ENCODE results near the gene MUC5AC. TPM values are rescaled to one million over a fixed set of nuclear protein-coding genes. Genes with fewer than 3 reads are reported as not detected.

The MUC5AC gene
- total RNA-seq, 1 donor from 2014 or later: 1.4 TPM

DNA sequence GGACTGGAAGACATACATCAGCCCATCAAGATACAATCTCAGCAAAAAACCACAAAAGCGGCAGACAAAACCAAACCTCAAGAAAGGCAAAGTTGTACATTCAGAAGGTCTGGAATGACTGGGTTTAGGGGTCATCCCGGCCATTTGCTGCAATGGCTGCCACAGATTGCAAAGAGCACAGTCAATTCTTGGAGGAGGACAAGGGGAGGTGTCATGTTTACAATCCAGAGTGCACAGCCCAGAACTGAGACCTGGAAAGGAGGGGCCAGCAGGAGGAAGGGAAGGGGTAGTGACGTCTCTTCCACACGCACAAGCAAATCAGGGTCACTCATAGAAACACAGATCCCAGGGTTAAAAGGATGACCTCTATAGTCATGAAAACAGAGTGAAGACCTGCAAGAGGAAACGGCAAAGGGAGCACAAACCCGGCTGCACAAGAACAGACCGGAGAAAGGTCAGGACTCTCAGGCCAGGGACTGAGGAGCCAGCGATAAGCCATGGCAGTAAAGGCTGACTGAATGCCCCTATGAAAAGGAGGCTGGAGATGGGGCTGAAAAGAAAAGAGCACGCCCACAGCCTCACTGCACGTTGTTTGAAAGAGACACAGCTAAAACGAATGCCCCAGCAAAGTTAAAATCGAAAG lies 18.2 kb upstream of the MUC5AC start:
- H3K9me3 Mint-ChIP-seq: peaks cover 45% of the 10 kb centered on the region
- peak overlapping the region; percentile 10 for H3K4me3 Mint-ChIP-seq
- TF ChIP-seq, protein P1, sequence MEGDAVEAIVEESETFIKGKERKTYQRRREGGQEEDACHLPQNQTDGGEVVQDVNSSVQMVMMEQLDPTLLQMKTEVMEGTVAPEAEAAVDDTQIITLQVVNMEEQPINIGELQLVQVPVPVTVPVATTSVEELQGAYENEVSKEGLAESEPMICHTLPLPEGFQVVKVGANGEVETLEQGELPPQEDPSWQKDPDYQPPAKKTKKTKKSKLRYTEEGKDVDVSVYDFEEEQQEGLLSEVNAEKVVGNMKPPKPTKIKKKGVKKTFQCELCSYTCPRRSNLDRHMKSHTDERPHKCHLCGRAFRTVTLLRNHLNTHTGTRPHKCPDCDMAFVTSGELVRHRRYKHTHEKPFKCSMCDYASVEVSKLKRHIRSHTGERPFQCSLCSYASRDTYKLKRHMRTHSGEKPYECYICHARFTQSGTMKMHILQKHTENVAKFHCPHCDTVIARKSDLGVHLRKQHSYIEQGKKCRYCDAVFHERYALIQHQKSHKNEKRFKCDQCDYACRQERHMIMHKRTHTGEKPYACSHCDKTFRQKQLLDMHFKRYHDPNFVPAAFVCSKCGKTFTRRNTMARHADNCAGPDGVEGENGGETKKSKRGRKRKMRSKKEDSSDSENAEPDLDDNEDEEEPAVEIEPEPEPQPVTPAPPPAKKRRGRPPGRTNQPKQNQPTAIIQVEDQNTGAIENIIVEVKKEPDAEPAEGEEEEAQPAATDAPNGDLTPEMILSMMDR (conservative IDR thresholded peaks at IDR 0.05): no peak
- no peak for DNase-seq (ENCODE audit: extremely low spot score, unreplicated experiment)
- peaks cover 6% of the 10 kb centered on the region for H3K36me3 Mint-ChIP-seq
- peaks cover 12% of the 10 kb centered on the region for H3K4me1 Mint-ChIP-seq (ENCODE audit: unreplicated experiment)
- peaks cover 9% of the 10 kb centered on the region for H3K27me3 Mint-ChIP-seq
- peak overlapping the region; percentile 51 for H3K27ac Mint-ChIP-seq

DNA sequence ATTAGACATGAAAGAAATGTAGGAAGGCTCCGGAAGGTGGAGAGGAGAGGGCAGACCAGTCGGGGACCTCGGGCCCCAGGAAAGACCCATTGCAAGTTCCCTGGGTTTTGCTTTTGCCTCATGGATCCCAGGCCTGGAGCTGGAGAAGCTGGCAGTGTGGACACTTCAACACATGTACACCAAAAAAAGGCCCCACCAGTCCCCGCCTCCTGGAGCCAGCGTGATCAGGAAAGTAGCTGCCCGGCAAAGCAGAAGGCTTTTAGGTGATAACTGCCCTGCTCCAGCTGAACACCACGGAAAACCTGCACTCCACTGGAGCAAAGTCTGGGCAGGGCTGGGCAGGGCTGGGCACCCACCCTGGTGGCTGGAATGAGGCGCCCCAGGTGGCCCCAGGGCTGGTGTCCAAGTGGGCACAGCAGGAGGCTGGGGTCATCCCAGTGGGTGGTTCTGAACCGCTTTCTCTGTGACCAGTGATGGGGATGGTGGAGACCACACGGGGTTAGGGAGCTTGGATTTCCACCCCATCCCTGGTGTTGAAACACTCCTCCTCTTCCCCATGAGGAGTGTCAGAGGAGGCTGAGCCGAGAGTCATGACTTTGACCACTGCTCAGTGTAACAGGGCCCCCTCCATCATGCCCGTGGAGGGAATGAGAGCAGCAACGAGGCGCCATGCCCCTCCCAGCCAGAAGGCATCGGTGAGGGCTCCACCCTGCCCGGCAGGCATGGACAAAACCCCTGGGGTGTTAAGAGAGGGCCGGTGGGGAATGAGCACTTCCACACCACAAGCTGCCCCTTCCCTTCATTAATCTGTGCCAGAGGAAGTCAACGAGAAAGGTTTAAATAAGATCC lies 16.9 kb upstream of the MUC5AC start:
- Mint-ChIP-seq H3K27ac (no peak overlapping the region), H3K4me3 (no peak overlapping the region), H3K27me3 (peaks cover 9% of the 10 kb centered on the region), H3K4me1 (ENCODE audit: unreplicated experiment) (peaks cover 12% of the 10 kb centered on the region), H3K9me3 (peaks cover 35% of the 10 kb centered on the region), H3K36me3 (peaks cover 6% of the 10 kb centered on the region)
- TF ChIP-seq, protein P1 (conservative IDR thresholded peaks at IDR 0.05): no peak
- DNase-seq (ENCODE audit: extremely low spot score, unreplicated experiment): peak; percentile 63

DNA sequence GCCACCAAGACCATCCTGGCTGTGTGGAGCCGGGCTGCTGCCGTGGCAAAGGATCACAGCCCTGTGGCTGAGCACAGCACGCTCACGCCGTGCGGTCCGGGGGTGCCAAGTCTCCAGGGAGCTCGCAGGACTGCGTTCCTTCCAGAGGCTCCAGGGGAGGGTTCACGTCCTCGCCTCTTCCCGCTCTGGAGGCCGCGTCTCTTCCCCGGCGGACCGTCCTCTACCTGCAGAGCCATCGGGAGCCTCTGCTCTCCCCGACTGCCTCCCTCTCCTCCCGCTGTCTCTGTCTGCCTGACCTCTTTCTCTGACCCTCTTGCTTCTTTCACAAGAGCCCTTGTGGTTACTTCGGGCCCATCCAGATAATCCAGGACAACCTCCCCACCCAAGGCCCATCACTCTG lies 11.4 kb upstream of the MUC5AC start:
- Mint-ChIP-seq H3K4me1 (ENCODE audit: unreplicated experiment) (peaks cover 5% of the 10 kb centered on the region), H3K27ac (no peak overlapping the region), H3K4me3 (no peak overlapping the region), H3K9me3 (peaks cover 28% of the 10 kb centered on the region), H3K27me3 (peaks cover 21% of the 10 kb centered on the region), H3K36me3 (peaks cover 6% of the 10 kb centered on the region)
- peak; percentile 62 for DNase-seq (ENCODE audit: extremely low spot score, unreplicated experiment)
- TF ChIP-seq, protein P1 (conservative IDR thresholded peaks at IDR 0.05): no peak

DNA sequence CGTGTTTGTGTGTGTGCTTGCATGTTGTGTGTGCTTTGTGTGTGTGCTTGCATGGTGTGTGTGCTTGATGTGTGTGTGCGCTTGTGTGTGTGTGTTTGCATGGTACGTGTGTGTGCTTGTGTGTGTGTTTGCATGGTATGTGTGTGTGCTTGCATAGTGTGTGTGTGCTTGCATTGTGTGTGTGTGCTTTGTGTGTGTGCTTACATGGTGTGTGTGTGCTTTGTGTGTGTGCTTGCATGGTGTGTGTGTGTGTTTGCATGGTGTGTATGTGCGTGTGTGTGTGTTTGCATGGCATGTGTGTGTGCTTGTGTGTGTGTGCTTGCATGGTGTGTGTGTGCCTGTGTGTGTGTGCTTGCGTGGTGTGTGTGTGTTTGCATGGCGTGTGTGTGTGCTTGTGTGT lies 10.0 kb upstream of the MUC5AC start:
- TF ChIP-seq, protein P1 (conservative IDR thresholded peaks at IDR 0.05): no peak
- Mint-ChIP-seq H3K27ac (no peak overlapping the region), H3K4me1 (ENCODE audit: unreplicated experiment) (peaks cover 5% of the 10 kb centered on the region), H3K27me3 (peaks cover 18% of the 10 kb centered on the region), H3K9me3 (peaks cover 14% of the 10 kb centered on the region), H3K4me3 (no peak overlapping the region), H3K36me3 (peaks cover under 1% of the 10 kb centered on the region)
- no peak for DNase-seq (ENCODE audit: extremely low spot score, unreplicated experiment)

DNA sequence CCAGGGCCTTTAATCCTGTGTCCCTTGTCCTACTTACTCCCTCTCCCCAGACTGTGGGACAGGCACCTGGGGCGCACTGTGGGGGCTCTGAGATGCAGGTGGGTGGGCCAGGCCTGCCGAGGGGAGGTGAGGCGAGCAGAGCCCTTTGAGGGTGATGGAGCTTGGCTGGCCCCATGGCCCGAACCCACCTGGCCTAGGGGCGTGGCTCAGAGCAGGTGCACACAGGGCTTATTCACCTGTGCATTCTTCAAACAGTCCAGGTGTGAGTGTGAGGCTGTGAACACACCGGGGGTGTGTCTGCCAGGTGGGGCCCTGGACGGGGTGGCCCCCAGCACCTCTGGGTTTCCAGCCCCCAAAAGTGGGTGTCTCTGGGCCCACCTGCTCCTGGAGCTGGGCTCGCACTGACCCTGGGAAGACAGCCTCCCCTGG lies 9.0 kb upstream of the MUC5AC start:
- DNase-seq (ENCODE audit: extremely low spot score, unreplicated experiment): peak; percentile 65
- TF ChIP-seq, protein P1 (conservative IDR thresholded peaks at IDR 0.05): no peak
- Mint-ChIP-seq H3K27me3 (peaks cover 13% of the 10 kb centered on the region), H3K4me3 (no peak overlapping the region), H3K4me1 (ENCODE audit: unreplicated experiment) (peaks cover 5% of the 10 kb centered on the region), H3K9me3 (peaks cover 4% of the 10 kb centered on the region), H3K36me3 (no peaks in the 10 kb centered on the region), H3K27ac (no peak overlapping the region)
